Endothelial cell (in vitro differentiated cells): ENCODE data around the gene PPM1H. TPM values are rescaled to one million over a fixed set of nuclear protein-coding genes. Genes with fewer than 3 reads are reported as not detected.

Source experiments
- DNase-seq: peaks from one replicate; pipeline ENCODE4 v3.0.0; 2021; ENCODE audit warnings: low spot score
- H3K27ac Mint-ChIP-seq: one replicate; pipeline ENCODE4 v1.8.0; 2021; ENCODE audit warnings: mixed read lengths, inconsistent platforms; ENCODE audit not compliant: unreplicated experiment
- H3K27me3 Mint-ChIP-seq: one replicate; pipeline ENCODE4 v1.8.0; 2021; ENCODE audit warnings: mild to moderate bottlenecking, moderate library complexity, mixed read lengths, inconsistent platforms; ENCODE audit not compliant: unreplicated experiment
- H3K36me3 Mint-ChIP-seq: one replicate; pipeline ENCODE4 v1.8.0; 2021; ENCODE audit warnings: mild to moderate bottlenecking, low read depth, mixed read lengths, inconsistent platforms; ENCODE audit not compliant: unreplicated experiment
- H3K4me1 Mint-ChIP-seq: one replicate; pipeline ENCODE4 v1.8.0; 2021; ENCODE audit warnings: mild to moderate bottlenecking, mixed read lengths, inconsistent platforms; ENCODE audit not compliant: unreplicated experiment
- H3K4me3 Mint-ChIP-seq: one replicate; pipeline ENCODE4 v1.8.0; 2021; ENCODE audit warnings: mild to moderate bottlenecking, mixed read lengths, inconsistent platforms; ENCODE audit not compliant: unreplicated experiment
- H3K9me3 Mint-ChIP-seq: one replicate; pipeline ENCODE4 v1.8.0; 2021; ENCODE audit warnings: mixed read lengths, inconsistent platforms; ENCODE audit not compliant: unreplicated experiment
- CTCF ChIP-seq: fragments of 200-600 bp; sonication (generic); IDR thresholded peaks from one replicate; pipeline ENCODE4 v1.5.0; 2021; ENCODE audit warnings: antibody characterized with exemption; ENCODE audit not compliant: unreplicated experiment
- total RNA-seq: library from RNA; stranded (reverse); fragmentation: NEBNext Ultra II Directional; extraction: Animal tissue kit (Norgen Biotek cat#: 25700); gene quantifications from one replicate; pipeline ENCODE4 v1.2.1, GENCODE V29; 2021; ENCODE audit not compliant: unreplicated experiment

Gene PPM1H
- total RNA-seq, 1 donor from 2014 or later = 71.8 TPM

DNA sequence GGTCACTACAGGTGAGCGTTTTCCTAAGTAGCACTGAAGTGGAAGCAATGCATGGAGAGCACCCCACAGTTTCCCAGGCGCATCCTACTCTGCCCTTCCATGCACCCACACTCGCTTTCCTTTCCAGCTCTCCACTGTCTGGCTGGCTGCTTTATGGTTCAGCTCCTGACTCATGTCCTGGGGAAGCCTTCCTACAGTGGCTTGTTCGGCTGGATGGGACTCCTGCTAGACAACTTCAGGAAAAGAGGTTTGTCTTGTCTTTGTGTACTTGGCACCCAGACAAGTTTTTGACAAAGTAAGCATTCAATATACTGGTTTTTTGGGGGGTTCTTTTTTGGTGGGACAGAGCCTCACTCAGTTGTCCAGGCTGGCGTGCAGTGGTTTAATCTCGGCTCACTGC is 21.6 kb downstream of the PPM1H start:
- Mint-ChIP-seq H3K27ac (no peak overlapping the region), H3K36me3 (peaks cover 22% of the 10 kb centered on the region), H3K9me3 (no peaks in the 10 kb centered on the region), H3K4me1 (peaks cover 35% of the 10 kb centered on the region), H3K27me3 (peaks cover 12% of the 10 kb centered on the region), H3K4me3 (no peak overlapping the region)
- TF ChIP-seq CTCF = no peak
- no peak for DNase-seq

DNA sequence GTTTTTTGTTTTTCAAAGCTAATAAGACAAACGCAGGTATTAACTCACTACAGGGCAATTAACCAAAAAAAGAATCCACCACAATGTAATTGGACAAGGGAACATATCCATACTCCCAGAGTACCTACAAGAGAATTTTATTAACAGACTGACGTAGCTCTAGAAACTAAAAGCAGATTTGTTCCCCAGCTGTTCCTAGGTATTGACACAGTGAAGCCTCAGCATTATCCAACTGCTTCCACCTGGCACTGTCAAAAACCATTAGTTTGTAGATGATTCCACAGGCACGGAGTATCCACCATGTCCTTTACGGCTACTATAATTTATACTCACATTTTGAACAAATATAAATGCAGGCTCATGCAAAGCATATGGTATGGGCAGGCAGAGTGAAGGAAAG is 22.3 kb downstream of the PPM1H start:
- Mint-ChIP-seq H3K36me3 (peaks cover 22% of the 10 kb centered on the region), H3K9me3 (no peaks in the 10 kb centered on the region), H3K4me3 (peak overlapping the region; percentile 8), H3K27ac (no peak overlapping the region), H3K4me1 (peaks cover 35% of the 10 kb centered on the region), H3K27me3 (peaks cover 12% of the 10 kb centered on the region)
- TF ChIP-seq CTCF = no peak
- no peak for DNase-seq

DNA sequence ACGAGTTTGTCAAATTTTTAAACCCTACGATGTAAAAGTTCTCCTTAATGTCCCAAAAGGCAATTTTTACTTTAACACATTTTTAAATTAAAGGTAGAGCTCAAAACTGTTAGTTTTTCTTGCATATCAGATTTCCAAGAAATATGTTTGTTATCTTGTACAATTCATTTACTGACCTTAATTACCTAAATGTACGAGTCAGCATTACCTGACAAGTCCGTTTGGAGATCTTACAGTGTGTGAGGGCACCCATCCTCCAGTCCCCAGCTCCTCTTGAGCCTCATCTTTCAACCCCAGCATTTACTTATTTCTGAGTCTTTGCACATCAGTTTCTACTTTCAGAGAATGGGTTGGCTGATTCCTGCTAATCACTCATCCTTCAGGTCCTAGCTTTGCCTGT is 23.7 kb downstream of the PPM1H start:
- Mint-ChIP-seq H3K36me3 (peaks cover 22% of the 10 kb centered on the region), H3K4me1 (peaks cover 35% of the 10 kb centered on the region), H3K27ac (peak overlapping the region; percentile 39), H3K4me3 (peak overlapping the region; percentile 19), H3K9me3 (no peaks in the 10 kb centered on the region), H3K27me3 (peaks cover 12% of the 10 kb centered on the region)
- no peak for DNase-seq
- TF ChIP-seq CTCF = no peak

- peaks cover 31% of the 10 kb centered on the region for H3K4me1 Mint-ChIP-seq
- no peak for TF ChIP-seq CTCF
- peaks cover 8% of the 10 kb centered on the region for H3K27me3 Mint-ChIP-seq
- H3K4me3 Mint-ChIP-seq = no peak overlapping the region
- H3K36me3 Mint-ChIP-seq = peaks cover 22% of the 10 kb centered on the region
- no peak for DNase-seq
- H3K9me3 Mint-ChIP-seq = no peaks in the 10 kb centered on the region
- no peak overlapping the region for H3K27ac Mint-ChIP-seq
Observed at GRCh38 chr12:62910549-62911169, 24.3 kb downstream of the PPM1H start.

GRCh38 chr12:62909340-62909739 is 25.6 kb downstream of the PPM1H start:
- H3K4me1 Mint-ChIP-seq = peaks cover 25% of the 10 kb centered on the region

More at GRCh38 chr12:62909340-62909739, 25.6 kb downstream of the PPM1H start:
- H3K36me3 Mint-ChIP-seq = peaks cover 16% of the 10 kb centered on the region
- no peaks in the 10 kb centered on the region for H3K9me3 Mint-ChIP-seq
- no peak for TF ChIP-seq CTCF
- H3K27ac Mint-ChIP-seq = no peak overlapping the region
- H3K27me3 Mint-ChIP-seq = peaks cover 8% of the 10 kb centered on the region
- no peak overlapping the region for H3K4me3 Mint-ChIP-seq
- DNase-seq = no peak
